ENCODE data around the gene FCN1.
"Not testable (repeated sequence)": the region's sequence is repeated elsewhere in the genome, so short reads cannot be mapped to it uniquely, and the experiment has no call there.

The FCN1 gene

DNA sequence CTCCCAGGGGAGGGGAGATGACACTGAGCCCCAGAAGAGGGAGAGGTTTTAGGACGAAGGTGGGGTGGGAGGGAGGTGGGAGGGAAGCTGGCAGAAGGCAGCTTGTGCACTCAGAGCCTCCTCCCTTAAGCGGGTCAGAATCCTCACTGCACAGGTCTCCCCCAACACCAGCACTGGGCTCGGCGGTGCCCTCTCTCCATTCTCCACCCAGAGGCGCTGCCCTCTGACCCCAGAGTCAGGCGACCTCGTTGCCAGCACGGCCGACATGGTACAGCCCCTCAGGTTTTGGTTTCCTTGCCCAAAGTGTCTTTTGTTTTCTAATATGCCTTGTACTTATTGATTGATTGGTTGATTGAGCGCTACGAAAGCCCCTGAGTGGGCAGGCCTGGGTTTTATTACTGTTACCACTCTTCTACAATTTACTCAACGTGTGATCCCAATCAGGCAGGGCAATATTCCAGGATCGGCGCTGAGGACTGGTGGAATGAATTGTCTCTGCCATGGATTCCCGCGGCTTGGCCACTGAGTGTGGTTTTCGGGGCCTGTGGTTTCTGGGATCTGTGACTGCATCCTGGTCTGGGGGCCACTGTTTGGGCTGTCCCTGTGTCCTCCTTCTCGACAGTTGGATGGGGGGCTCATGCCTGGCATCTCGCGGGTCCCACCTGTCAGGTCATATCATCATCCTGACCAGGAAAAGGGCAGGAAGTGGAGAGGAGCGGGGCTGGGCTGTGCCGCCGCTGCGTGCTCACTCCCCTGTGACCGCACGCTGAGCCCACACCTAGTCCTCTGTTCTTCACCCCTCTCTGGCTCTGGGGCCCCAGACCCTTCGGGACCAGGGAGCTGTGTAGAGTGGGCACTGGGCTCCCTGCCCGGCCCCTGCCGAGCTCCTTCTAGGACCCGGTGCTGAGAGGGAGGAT is 46.7 kb downstream of the FCN1 start:
- DNase-seq = no peak

DNA sequence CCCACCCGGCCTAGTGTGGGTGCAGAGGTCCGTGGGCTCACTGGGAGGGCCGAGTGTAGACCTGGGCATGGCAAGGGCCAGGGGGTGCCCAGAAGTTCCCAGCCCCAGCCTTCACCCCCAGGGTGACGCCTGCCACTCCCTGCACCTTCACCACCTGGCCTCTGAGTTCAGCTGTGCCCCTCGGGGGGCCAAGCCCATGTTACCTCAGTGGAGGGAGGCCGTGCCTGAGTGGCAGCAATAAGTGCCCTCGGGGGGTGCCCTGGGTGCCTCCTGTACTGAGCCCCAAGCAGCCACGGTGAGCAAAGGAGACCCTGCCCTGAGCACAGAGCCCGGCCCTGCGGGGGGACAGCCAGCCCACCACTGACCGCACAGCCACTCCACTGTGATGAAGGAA is 47.4 kb downstream of the FCN1 start:
- DNase-seq = no peak

DNA sequence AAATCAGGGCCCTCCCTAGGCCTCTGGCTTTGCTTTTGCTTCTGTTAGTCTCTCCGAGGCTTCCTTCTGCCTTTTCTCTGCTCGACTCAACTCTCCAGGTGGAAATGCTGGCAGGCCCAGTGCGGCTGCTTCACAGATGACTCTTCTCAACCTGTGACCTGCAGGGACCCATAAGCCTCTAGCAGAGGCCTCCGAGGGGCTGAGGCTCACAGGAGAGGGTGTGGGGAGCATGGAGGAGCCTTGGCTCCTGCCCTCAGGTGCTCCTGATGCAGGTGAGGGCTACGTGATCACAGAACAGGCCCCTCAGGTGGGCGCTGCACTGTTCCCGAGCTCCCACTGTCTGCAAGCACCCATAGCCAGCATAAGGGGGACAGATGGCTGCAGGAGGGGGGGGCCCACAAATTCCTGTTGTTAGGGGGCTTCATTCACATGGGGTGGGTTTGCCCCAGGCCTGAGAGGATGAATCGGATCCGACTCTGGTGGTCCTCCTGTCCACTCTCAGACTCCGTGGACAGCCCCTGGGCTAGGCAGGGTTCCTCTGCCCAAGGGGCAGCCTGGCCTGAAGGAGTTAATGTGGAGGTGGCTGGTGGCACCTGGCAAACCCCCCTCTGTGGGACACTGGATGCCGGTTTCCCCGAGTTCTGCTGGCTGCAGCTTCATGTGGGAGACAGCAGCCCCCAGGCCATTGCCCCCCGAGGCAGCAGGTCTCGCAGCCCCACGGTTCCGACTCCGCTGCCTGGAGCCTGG is 48.0 kb downstream of the FCN1 start:
- no peak for DNase-seq

DNA sequence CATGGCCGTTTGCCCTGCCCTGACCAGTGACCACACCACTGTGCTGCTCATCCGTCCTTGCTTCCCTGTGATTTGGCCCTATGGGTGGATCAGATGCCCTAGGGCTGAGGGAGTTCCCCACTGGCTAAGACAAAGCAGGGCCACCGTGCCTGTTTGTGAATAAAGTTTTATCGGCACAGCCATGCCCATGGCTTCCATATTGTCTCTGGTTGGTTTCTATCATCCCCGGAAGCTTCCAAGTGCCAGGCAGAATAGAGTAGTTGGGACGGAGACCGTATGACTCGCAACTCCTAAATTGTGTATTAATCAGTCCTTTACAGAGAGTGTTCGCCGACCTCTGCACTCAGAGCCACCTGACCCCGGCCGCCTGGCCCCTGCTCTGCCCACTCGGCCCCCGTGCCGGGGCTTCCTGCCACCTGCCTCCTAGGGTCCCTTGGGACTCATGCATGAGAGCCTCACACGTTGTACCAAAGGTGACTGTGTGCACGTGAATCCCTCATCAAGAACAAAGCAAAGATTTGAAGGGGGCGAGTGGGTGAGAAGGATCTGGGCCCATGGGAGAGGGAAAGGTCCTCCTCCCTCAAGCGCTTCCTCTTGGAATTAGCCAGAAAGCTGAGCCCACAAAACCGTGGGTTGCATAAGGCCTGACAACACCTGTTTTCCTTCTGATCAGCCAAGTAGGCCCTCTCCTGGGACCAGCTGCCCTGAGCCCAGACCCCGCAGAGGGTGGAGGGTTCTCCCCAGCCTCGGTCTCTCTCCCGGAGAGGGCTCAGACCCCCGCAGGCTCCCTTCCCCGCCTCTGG is 48.8 kb downstream of the FCN1 start:
- no peak for DNase-seq

DNA sequence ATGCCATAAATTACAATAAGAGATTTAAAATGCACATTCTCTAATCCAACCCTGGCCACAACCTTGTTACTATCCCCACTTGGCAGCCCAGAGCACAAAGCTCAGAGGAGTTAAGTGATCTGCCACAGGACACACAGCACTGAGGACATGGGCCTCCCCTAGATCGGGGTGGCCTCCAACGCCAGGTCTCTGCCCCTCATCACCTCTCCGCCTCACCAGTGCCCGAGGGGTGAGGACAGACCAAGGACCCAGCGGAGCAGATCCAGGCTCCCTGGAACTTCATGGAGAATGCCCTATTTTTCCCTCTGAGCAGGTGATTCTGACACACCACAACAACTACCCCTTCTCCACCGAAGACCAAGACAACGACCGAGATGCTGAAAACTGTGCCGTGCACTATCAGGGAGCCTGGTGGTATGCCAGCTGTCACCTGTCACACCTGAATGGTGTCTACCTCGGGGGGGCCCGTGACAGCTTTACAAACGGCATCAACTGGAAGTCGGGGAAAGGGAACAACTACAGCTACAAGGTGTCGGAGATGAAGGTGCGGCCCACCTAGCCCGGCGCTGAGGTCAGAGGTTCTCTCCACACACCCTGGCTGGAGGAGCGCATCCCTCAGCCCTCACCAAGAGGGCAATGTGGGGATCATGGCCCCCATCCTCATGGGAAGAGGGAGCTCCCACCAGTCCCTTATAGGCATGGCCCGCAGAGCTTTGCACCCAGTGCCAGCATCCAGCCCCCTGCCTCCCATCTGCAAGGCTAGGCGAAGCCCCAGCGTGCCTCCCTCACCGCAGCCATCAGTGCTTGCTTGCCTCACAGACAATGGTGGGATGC is 49.6 kb downstream of the FCN1 start:
- no peak for DNase-seq

DNA sequence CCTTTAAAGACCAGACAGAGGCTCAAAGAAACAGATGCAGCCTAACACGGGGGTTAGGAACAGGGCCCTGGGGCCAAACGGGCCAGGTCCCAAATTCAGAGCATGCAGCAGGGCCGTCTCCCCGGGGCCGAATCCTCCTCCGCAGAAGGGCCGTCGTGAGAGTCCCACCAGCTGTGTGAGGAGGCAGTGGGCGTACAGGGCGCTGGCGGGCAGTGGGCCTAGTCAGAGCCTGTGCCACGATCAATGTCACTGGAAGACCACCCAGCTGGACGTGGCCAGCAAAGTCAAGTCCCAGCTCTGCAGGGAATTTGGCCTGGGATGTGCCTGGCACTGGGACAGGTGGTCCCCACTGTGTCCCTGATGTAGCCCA is 52.9 kb downstream of the FCN1 start:
- DNase-seq = no peak

DNA sequence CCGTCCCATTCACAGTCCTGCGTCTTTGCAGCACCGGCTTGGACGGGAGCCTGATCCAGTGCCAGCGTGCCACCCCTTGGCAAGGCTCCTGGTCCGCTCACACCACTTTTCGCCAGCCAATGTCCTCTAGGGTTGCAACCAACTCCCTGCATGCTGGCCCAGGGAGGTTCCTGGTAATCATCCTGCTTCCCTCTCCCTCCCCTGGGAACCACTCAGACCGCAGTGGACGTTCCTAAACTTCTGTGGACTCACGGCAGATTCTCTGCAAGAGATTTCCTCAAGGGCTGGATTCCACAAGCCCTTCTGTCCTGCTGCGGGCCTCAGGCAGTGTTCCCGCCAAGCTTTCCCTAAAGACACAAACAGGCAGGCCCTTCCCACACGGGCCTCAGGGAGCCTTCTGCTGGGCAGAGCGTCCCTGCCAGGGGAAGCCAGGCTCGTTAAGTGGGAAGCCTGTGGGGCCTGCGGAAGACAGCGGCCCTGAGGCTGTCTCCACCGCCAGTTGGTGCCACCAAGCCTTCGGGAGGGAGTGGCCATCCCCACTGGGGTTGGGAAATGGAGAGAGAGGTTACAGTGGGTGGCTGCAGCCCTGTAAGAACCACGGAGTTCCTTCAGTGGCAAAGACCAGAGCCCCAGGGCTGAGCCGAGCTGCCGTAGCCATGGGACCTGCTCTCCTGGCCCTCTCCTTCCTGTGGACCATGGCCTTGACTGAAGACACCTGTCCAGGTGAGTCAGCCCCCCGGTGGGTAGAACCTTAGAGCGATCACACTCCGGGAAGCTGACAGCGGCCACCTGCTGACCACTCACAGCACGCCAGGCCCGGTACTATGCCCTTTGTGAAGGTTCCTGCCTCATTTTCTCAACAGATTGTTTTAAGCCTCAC is 53.5 kb downstream of the FCN1 start:
- no peak for DNase-seq

DNA sequence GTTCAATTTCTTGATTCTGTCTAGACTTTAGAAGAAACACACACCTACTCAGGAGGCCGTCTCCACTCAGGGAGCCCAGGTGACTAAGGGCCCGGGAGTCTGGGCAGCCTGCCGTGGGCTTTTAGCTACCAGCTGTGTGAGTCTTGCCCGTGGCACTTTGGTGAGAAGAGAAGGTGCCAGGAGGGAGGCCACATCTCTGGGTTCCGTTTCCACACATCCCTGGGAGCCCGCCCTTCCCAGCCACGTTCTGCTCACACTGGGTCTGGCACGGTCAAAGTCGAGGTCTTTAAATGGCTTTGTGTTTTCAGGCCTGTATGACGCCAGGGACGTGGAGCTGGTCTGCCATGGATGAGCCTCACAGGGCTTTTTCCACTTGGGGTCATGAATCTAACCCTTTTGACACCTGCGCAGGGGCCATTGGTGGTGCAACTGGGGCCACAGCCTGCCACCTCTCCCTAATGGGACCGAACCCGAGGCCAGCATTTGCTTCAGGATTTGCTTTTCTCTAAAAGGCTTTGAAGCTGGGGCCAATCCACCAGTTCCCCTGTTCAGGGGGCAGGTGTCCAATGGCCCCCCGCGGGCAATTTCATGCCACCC is 54.3 kb downstream of the FCN1 start:
- DNase-seq = no peak

DNA sequence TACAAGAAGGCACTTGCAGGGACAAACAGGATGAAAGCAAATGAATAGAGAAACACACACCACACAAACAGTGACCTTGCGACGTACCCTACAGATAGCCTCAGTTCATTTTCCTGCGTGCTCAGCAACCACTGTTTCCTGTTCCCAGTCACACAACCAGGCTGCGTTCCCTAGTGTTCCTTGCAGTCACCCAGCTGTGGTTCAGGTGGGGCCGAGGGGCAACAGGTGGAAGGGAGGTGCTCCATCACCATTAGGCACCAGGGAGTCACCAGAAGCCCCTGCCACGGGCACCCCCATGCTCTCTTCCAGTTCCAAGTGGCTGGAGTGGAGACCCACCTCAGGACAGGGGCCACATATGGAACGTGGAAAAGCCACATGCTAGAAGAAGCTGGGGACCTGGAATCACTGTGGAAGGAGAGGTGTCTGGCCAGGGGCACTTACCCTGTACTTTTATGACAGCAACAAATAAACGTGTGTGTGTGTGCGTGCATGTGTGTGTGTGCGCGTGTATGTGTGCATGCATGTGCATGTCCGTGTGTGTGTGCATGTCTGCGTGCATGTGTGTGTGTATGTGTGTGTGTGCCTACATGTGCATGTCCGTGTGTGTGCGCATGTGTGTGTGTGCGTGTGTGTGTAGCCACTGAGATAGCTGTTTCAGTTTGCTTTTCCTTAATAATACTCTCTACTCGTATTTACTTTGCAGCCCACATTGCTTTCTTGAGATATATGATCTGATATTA is 55.9 kb downstream of the FCN1 start:
- no peak for DNase-seq

DNA sequence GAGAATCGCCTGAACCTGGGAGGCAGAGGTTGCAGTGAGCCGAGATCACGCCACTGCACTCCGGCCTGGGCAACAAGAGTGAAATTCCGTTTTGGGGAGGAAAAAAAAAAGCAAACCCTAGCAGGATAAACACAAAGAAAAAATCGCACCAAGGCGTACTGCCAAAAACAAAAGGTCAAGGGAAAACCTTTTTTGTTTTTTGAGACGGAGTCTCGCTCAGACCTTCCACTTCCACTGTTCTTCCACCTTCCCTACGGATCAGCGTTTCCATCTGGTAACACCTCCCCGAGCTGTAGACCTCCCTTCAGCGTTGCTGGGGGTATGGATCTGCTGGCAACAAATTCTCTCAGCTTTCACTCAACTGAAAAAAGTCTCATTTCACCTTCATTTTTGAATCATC is 57.2 kb downstream of the FCN1 start:
- no peak for DNase-seq

DNA sequence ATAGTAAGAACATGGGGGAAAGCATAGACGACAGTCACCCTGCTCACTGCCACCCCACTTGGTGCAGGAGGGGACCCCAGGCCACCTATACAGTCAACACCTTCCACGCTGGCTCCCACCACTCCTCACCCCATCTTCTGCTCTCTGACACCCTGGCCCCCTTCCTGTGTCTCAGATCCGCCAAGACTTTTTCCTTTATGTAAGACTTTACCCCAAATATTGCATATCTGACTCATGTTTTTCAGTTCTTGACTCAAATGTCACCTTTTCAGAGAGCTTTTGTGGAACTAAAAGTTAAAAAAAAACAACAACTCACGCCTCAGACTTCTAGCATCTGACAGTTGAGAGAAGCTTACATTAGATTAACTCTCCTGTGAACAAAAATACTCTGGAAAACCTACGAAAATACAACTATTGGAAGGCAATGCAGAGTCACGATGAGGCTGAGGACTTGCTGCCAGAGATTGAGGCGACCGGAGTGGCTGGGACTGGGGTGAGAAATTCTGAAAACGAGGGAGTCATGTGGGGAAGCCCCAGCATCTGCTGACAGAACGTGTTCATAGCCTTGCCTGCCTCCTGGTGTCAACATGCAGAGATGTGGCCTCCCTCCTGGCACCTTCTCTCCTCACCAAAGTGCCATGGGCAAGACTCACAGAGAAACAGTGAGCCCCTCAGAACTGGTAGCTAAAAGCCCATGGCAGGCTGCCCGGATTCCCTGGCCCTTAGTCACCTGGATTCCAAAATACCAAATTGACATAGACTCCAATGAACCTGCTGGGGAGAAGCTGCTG is 59.5 kb downstream of the FCN1 start:
- peak; percentile 86 for DNase-seq

DNA sequence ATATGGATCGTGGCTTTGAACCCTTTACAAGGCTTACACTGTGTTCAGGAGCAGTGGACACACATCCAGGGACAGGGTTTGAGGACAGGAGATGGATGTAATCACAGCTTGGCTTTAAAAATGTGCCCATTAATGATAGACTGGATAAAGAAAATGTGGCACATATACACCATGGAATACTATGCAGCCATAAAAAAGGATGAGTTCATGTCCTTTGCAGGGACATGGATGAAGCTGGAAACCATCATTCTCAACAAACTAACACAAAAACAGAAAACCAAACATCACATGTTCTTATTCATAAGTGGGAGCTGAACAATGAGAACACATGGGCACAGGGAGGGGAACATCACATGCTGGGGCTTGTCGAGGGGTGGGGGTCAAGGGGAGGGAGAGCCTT is 60.3 kb downstream of the FCN1 start:
- DNase-seq = not testable (repeated sequence)

DNA sequence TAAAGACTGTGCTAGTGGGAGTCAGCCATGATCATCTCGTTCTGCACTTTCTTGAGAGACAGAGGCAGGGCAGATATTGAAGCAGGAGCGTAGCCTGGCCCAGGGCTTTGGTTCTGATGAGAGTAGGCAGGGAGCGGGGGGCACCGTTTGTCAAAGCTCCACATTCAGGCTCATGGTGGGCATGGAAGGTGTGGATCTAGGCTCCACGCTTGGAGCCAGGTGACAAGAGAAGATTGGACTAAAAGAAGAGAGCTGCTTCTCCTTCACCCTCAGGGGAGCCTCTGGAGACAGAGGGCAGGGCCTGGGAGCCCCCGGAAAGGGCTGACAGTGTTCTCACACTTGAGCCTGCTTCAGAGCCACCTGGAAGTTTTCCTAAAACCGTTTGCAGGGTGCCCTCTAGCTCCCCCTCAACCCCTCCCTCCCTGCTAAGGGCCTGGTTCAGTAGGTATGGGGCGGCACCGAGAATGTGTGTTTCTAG is 61.8 kb downstream of the FCN1 start:
- DNase-seq = no peak

All from activated CD4-positive, alpha-beta T cell treated with anti-CD3 and anti-CD28 coated beads, Interleukin-2, amount 50 U/mL, for 16 hours (primary cell).